GM18511 (cell line): ENCODE measurements around the gene CYFIP1.

ENCODE experiments used
- ATAC-seq: cut with Tn5 transposase; IDR thresholded peaks from one replicate; pipeline ENCODE4 v1.9.1; 2021; ENCODE audit warnings: mild to moderate bottlenecking, moderate library complexity; ENCODE audit not compliant: unreplicated experiment

CYFIP1 gene

DNA sequence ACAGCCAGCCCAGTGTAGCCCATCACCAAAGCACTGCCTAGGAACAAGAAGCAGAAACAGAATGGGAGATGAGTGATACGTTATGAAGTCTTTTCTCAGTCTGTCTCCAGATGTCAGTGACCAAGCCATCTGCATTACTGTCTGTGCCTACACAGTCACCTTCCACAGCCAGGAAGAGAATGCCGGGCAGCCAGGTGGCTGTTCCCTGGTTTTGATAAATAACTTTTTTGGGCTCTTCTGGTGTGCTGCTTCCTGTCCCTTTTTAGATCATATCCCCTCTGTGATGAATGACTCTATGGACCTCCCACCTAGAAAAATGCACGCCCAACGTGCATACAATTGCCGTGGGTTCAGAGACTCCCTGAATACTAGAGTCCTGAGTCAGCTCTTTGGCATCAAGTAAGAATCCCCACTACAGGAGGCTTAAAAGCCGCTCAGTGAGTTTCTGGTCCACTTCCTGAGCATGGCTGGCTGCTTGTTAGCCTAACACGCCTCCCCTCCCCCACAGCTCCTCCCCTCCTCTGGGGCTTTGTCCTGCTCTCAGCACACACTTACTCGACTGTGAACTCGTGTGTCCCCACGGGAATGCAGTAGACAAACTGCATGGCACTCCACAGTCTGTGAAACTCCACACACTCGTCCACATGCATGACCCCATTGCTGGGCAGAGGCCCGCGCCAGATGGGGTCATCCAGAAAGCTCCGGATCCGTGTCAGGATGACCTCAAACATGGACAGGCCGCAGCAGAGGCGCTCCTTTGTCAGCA lies 107.0 kb downstream of the CYFIP1 start:
- ATAC-seq: no peak

DNA sequence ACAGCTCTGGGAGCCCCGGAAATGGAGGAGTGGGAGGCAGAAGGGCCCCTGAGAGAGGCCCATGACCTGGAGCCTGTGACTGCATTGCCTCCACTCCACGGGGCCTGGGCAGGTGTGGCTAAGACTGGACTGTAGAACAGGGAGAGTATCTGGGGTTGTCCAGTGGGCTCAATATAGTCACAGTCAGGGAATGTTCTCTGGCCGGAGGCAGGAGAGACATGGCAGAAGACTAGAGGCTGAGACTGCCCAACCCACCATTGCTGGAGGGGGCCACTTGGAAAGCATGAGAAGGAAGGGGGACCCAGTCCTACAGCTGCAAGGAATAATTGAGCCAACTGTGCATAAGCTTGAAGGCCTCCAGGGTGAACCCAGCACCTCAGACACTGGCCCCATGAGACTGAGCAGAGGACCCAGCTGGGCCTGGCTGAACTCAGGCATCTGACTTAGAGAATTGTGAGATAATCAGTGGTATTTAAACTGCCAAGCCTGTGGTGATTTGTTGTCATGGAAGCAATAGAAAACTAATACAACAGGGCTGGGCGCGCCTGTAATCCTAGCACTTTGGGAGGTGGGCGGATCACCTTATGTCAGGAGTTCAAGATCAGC lies 108.6 kb downstream of the CYFIP1 start:
- ATAC-seq: no peak

DNA sequence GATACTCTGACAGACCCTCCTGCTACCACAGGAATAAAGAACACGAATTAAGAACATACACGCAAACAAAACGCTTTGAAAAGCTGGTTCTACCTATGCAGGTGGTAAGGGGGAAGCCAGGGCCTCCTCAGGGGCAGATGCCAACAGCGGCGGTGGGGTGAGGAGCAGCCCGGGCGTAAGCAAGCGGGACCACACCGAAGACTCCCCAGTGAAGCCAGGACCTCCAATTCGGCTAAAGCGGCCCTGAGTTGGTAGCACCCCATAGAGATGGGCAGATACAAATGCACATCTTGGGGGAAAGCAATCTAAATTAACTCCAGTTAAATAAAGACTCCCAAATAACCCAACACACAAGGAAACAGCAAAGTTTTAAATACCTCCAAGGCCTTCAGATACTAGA lies 109.3 kb downstream of the CYFIP1 start:
- ATAC-seq: no peak

DNA sequence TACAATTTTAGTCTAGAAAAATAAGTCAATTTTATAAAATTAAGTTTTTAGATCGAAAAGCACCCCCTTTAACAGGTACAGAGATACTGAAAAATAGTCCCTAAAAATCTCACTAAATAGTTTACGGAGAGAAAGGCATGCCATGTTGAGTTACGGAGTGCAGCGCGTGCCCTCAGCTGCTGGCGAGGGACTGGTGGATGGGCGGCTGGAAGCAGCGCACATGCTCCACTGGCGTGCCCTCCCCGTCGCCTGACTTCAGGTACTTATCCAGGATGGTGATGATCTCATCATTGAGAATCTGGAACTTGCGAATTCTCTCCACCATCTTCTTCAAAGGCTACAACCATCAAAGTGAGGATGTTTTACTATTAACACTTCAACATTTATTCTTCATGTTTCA lies 110.3 kb downstream of the CYFIP1 start:
- ATAC-seq: no peak

DNA sequence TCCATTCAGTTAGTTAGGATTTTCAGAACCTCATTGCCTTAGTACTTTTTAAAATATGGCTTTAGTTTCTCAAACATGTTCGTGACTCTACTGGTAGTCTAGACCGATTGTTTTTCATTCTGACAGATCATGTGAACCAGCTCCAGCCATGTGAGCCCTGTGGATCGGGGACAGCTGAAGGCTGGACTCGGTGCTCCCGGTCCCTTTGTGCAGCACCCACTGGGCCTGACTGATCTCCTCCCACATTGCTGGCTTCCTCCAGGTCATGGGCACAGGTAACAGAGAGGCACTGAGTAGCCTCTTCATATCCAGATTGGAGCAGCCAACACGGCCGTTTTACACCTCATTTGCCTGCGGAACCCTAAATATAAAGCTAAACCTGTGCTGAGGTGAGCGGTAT lies 111.2 kb downstream of the CYFIP1 start:
- no peak for ATAC-seq

DNA sequence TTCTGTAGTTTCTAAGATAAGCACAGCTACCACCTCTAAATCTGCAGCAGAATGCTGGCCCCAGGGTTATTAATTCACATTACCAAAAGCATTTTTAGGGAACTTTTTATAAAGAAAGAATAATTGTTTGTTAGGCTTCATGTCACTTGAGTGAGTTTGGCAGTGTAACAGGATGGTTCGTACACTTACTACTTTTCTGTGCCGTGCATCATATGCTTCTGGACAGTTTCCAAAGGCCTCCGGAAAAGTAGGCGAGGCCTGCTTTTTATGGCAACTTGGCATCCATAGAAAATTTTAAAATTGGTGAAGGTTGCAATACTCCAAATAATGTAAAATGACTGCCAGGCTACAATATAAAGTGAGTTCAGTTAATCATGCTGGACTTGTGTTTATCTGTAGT lies 111.7 kb downstream of the CYFIP1 start:
- ATAC-seq: no peak

DNA sequence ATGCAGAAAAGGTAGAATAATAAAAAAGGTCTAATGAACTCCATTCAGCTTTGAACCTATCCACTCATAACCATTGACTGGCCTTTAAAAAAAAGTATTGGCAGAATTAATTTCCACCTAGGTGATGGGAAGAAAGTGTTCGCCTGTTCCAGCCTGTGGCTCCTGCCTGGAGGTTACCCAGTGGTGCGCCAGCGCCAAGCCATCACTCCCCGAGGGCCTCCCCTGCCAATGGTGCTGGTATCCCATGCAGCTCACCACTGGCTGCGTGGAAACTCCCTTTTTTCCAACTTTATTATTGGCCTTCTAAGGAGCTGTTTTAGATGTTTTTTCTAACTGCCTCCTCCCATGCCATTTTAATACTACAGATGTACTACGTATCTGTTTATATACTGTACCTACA lies 112.3 kb downstream of the CYFIP1 start:
- ATAC-seq: no peak

DNA sequence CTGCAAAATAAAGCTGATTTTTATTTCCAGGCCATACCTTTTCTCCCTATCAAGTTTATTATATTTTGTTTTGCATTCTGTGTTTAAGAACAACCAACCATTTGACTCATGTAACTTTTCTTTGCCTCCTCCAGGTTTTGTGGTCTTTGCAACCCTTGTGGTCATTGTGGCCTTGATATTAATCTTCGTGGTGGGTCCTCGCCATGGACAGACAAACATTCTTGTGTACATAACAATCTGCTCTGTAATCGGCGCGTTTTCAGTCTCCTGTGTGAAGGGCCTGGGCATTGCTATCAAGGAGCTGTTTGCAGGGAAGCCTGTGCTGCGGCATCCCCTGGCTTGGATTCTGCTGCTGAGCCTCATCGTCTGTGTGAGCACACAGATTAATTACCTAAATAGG lies 114.1 kb downstream of the CYFIP1 start:
- ATAC-seq: no peak

DNA sequence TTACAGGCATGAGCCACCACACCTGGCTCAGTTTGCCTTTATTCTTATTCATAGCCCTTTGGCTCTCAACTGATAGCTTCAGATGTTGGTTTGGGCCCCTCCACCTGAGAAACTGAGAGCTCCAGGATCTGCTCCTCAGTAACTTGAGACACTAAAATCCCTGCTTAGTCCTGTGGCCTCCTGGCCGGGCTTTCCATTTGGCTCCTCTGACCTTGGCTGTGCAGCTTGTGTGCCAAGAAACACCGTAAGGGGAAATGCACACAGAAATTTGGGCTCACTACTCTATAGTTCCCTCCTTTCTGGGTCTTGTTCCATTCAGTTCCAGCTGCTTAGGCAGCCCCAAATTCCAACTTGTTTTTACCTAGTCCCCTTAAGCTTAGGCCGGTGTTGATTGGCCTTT lies 116.8 kb downstream of the CYFIP1 start:
- no peak for ATAC-seq

DNA sequence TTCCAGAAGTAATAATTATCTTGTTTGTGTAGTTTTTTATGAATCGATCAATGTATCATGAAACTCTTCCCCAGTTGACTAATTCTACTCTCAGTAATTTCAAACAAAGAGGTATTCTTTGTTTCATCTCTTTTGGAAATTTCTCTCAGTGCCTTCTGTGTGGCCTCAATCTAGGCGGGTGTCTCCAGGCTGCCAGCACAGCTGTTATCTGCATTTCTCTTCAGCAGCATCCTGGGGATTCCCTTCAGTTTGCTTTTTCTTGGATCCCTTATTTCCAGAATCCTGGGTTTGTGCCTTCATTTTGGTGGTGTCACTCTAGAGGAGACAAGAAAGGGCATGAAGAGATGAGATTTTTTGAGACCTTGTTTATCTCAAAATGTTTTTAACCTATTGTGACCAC lies 119.0 kb downstream of the CYFIP1 start:
- no peak for ATAC-seq

DNA sequence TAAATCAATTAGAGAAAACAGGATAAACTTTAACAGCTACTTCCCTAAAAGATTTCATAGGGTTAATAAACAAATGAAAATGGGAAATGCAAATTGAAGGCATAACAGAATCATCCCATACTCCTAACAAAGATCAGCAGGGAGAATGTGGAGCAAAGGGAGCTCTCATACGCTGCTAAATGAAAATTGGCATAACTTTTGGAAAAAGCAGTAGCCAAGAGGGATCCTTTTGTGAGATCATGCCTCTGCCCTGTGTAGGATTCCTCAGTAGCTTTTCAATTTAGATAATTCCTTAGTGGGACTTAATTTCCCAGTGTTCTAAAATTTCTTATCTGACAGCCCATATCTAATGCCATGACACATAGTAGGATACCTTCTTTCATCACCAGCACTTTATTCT lies 123.5 kb downstream of the CYFIP1 start:
- ATAC-seq: no peak

DNA sequence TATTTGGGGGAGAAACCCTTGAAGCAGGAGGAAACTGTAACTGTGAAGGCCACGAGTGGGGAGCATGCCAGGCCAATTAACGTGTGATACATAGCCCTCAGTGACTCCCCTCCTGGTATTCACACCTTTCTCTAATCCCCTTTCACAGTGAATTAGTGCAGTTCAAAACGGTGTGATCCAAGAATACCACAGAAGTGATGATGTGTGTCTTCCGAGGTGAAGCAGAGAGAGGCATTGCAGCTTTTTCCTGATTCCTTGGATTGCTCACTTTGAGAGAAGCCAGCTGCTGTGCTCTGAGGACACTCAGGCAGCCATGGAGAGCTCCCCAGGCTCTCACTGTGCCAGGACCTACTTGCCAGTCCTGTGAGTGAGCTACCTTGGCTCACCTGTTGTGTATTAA lies 124.4 kb downstream of the CYFIP1 start:
- no peak for ATAC-seq

DNA sequence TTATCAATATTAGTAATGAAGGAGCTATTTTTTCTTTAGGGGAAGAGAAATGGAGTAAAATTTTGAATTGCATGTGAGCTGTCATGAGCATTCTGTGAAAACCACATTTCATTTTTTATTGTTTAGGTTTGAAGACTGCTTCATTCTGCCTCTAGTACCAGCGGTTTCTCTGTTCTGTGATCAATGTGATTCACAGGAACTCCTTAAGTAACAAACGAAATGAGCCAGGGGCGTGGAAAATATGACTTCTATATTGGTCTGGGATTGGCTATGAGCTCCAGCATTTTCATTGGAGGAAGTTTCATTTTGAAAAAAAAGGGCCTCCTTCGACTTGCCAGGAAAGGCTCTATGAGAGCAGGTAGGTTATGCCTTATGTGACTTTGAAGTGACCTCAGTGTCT lies 128.7 kb downstream of the CYFIP1 start:
- no peak for ATAC-seq

DNA sequence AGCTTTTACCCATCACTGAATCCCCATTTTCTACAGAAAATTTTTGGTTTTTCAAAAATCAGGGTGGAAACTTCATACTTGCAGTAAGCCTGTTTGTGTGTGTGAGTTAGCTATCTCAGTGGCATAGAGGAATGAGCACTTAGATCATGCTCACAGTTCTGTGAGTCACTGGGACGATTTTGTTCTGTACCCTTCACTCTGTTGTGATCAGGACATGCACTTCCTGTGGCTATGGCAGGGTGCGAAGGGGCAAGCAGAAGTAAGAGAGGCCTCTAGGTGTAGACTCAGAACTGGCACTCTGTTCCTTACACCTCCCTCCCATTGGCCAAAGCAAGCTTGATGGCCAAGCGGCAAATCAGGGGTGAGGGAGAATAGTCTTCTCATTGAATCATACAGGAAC lies 130.1 kb downstream of the CYFIP1 start:
- no peak for ATAC-seq

DNA sequence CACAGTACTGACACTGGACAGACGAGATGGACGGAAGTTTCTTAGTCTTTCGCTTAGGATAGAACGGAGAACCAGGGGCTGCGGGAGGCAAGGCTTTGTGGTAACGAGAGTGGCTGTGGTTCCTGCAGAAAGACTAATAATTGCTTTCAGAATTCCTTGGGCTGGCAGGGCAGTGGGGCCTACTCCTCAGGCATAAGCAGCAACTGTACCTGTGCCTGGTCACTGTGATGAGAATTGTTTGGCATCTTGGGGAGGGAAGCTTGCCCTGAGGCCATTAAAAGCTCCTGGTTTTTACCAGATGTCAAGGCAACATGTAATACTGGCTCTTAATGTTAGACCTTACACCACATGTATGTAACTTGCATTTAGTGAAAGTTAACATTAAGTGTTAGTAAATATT lies 134.1 kb downstream of the CYFIP1 start:
- no peak for ATAC-seq

DNA sequence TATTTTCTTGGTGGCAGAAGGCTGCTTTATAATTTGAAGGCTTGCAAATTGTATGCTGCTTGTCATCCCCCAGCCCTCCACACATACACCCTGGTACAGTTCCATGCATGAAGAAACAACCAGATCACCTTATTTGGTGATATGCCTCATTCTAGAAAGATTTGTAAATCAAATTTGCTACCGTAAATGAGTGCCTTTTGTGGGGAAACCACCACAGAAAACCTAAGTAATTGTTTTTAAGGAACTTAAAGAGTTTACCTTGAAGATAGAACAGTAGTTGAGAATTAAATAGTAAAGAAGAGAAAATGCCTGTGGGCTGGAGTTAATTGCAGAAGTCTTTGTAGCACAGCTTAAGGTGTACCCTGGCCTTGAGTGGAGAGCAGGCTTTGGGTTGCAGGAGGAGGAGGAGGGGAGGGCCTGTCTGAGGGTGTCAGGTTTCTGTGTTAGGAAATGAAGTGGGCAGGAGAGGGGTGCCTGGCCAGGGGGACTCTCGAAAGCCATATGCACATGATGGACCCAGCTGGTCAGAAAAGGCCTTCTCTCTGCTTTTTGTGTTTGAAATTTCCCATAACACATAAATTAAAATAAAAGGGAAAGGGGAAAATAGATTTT lies 134.8 kb downstream of the CYFIP1 start:
- ATAC-seq: no peak

DNA sequence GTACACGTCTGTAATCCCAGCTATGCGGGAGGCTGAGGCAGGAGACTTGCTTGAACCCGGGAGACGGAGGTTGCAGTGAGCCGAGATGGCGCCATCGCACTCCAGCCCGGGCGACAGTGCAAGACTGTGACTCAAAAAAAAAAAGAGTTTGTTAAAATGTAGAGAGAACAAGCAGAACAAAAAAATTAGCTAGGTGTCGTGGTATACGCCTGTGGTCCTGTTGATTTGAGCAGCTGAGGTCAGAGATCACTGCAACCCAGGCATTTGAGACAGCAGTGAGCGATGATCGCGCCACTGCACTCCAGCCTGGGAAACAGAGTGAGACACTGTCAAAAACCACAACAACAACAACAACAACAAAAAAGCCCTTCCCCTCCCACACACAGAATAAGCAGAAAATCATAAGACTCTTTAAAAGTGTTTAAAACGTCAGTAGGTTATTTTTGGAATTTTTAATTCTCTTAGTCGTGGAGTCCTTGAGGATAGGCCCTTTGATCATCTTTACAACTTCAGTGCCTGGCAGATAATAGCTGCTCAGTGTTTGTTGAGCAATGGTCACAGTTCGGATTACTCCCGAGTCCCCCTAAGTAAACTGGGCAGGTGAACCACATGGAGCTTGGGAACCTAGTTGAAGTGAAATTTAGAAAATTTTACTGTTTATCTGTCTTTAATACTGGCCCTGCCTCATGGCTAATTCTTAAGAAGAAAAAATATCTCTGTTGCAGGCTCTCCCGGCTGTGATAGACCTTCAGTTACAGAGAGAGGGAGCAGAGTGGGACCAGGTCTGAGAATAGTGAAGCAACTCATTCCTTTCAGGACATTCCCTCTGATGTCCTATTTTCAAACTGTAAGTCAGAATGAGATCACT lies 135.5 kb downstream of the CYFIP1 start:
- ATAC-seq: no peak

DNA sequence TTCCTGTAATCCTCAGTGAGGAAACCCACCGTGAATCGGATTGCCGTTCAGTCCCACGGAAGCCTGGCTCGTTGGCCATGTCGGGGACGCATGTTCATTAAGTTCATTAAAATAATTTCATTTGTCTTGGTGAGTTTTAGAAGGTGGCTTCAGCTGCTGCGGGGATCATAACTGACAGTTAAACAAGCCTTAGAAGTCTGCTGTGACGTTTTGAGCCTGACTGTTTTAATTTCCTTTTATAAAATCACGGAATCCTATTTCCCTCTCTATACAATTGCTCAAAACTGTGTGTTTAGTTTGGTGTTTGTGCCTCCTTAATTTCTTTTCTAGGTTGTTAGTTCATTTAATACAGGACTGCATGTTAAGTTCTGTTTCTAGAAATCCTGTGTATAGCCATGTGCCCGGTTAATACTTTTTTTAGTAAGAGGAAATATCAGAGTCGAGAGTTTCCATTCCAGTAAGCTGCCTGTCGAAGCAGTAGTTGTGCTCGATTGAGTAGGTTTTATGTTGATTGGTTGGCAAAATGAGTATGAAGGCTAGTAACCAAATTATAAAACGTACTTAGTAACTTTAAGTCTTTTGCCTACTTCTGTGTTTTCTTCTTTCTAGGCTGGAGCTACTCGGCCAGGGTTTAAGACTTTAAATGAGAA lies 141.0 kb downstream of the CYFIP1 start:
- peak; percentile 16 for ATAC-seq

DNA sequence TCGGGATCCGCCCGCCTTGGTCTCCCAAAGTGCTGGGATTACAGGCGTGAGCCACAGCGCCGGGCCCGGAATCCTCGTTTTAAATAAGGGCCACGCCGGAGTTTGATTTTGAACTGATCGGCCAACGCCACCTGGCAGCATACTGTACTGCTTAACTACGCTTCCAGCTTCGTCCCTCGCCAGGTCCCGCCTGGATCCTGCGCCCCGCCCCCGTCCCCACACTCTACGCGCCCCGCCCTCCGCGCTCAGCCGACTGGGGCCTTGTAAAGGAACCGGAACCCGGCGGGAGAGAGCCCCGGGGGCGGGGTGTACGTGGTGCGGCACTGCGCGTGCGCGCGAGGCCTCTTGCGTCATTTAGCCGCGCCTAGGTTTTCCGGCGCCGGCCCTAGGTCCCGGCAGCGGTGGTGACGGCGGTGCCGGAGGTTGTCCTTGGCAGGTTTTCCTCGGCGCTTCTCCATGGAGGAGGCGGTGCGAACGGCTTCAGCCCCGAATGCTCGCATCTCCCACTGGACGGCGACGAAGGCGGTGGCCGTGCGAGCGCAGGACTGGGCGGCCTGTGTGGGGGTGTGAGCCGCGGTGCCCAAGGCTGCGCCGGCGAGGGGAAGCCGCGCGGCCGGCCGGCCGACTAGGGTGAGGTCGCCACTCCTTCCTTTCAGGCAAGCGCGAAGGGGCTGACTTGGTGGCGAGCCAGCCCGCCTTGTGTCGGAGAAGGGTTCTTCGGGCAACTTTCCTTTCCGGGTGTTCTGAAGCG lies 141.7 kb downstream of the CYFIP1 start, which contains the start of gene NIPA2:
TSS of gene NIPA2 (plus strand) at position 375 of the 751 bp plus-strand sequence. CDS start 13,066 bp downstream, outside the sequence.
- peak; percentile 76 for ATAC-seq

DNA sequence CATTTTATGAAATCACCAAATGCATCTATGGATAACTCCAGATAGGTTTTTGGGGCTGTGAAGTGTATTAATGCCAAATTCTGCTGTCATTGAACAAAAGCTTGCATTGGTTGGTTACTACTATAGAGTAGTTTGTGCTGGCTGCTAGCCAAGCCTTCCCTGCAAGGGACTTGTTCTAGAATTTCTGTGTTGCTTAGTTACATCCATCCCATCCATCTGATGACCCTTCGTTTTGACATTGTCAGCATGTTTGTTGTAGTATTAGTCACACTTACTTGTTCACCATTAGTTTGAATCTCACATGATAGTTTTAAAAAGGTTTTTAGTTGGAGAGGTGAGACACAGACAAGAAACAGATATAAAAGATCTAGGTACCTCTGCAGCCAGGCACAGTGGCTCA lies 148.7 kb downstream of the CYFIP1 start:
- no peak for ATAC-seq
